NCI-H226 (cell line): ENCODE data around the gene RFC3.
"Not testable (repeated sequence)": the region's sequence is repeated elsewhere in the genome, so short reads cannot be mapped to it uniquely, and the experiment has no call there.

Experiments used
- DNase-seq: peaks from one replicate; pipeline ENCODE4 v3.0.0-alpha.2; 2015

Gene RFC3, protein sequence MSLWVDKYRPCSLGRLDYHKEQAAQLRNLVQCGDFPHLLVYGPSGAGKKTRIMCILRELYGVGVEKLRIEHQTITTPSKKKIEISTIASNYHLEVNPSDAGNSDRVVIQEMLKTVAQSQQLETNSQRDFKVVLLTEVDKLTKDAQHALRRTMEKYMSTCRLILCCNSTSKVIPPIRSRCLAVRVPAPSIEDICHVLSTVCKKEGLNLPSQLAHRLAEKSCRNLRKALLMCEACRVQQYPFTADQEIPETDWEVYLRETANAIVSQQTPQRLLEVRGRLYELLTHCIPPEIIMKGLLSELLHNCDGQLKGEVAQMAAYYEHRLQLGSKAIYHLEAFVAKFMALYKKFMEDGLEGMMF

DNA sequence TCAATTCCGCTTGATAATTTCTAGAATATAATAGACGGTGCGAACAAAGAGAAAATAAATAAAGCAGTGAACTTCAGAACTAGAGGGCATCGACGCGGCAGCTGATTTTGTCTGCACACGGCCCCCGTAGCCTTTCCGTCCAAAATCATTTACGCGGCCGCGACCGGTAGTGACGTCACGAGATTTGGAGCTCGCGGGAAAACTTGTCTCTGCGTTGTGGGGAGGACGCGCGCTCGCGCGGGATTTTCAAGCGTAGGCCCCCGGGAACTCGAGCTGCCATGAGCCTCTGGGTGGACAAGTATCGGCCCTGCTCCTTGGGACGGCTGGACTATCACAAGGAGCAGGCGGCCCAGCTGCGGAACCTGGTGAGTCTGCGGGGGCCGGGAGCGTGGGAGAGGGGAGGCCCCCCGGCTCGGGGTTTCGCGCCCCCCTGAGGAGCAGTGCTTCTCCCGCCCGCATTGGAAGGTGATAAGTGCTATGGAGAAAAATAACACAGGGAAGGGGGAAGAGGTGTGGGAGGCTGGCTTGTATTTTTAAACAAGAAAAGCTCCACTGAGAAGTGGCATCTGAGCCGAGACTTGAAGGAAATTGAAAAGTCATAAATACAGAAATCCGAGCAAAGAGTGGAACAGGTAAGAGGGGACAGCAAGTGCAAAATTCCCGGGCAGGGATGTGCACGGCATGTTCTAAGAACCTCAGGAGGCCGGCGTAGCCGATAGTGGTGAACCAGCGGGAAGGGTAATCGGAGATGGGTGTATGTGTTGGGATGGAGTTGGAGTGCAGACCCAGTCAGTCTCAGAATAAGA is at the start of gene RFC3:
Gene RFC3, plus strand, starts transcription at position 249 of the 806 bp plus-strand sequence. Its CDS starts 30 bp downstream, at position 279.
- peak; percentile 80 for DNase-seq

DNA sequence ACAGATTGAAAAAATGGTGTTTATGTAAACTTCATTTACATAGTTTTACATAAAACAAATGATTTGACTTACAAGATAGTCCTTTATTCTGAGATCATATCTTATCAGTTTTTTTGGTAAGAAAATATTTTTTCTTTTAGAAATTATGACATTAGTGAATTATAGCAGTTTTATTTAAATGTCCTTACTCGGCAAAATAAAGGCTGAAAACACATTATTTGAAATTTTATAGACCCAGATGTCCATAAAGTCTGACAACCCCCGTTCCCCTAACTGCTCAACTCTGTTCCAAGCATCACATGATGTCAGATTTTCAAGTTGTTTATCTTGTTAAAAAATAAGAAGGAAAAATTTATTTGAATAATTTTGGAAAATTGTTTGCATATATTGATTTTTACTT is 46.7 kb upstream of the RFC3 start:
- no peak for DNase-seq

DNA sequence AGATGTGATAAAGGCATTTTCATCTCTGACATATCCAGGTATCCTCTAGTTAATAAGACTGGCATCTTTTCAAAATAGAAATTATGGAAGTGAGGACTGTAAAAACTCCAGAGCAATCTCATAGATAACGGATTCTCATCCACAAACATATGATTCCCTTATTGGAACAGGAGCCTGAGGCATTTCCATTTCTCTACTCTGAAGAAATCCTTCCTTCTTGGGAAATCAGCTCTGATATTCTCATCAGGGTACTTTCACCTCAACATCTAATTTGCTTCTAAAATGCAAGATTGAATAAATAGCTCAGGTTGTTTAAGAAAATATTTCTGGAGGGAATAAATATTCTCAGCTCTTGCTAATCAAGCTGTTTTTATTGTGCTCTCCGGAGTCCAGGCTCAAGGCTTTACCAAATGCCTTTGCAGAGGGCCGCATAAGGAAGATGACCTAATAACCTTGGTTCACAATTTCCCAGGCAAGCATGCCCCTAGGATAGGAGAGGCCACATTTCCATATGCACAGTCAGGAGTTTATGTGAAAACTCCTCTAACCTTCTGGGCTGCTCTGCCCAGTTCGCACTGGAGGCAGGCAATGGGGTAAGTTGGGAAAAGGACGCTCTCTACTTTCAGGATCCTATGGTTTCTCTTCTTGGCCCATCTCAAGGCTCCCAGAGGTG is 44.0 kb upstream of the RFC3 start:
- DNase-seq = no peak

DNA sequence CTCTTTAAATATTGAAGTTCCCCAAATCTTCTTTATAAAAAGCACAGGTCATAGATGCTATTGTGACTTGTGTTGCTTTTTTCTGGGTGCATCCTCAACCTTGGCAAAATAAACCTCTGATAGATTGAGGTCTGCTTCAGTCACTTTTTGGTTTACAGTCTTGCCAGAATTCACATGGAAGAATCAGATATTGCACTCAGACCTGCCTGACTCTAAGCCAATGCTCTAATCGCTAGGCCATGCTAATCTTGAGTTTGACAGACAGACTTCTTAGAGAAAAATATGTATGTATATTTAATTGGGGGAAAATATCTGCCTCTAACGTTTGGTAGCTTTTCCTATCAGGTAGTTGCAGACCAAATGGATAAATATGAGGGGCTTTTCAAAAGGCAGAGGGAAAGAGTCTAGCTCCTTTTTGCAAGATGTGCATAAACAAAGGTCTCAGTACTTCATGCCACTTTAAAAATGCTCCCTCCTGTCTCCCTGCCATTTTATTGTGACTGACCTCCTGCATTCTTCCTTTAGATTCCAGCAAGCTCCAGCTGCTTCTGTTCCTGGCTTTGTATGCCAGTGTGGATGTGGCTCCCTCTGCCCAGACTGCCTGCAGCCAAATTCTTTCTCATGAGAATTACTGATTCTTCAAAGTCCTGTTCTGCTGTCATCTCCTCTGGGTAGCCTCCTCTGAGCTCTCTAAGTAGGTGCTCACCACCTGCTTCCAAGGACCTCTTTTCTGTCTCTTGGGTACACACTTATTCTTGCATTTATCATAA is 42.4 kb upstream of the RFC3 start:
- DNase-seq = no peak

DNA sequence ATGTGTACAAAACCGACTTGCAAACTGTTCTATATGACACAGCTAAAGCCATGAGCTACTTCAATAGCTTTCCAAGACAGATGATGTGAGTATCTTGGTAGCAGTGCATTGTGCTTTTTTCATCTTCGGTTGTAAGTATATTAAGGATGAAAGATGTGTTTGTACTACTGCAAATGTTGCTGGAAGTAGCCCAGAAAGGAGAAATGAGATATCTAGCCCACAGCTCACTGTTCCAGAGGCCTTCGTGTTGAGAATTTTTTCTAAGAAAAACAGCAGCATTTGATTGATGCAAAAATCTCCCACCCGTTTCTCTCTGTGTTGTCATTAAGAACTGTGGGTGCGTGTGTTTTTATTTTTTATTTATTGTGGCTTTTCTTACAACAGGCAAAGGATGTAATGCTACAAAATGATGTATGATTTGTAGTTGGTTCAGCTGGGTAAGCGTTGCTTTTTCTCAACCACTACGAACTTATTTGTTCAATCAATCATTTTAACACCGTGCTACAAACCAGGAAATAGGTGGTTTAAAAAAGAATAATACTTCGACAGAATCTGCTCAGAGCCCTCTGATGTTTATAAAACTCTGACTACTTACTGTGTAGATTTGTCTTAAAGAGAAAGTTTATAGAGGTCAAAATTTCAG is 41.6 kb upstream of the RFC3 start:
- no peak for DNase-seq

DNA sequence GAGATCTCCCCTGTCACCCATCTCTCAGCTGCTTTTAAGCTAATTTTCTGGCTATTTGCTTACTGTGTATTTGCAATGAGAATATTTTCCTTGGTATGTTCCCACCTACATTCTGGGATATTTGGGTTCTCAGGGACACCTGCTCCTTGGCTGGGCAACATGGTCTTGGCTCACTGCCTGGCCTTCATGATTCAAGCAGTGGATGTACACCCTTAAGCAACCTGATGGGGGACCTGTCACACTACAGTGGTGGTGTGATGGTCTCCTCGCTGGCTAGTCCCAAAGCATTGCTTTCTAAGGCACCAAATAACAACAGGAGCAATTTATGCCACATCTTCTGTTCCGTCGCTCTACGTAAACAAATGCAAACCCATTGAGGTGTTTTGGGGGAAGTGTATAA is 35.3 kb upstream of the RFC3 start:
- DNase-seq = no peak

DNA sequence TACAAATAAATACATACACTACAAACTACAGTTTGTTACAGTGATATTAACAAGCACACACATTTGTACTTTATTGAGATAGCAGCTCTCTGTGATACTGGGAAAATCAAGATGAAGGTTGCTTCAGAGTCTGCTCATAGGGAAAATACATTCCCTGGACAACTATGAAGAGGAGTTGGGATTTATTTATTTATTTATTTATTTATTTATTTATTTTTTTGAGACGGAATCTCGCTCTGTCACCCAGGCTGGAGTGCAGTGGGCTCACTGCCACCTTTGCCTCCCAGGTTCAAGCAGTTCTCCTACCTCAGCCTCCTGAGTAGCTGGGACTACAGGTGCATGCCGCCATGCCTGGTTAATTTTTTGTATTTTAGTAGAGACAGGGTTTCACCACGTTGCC is 34.7 kb upstream of the RFC3 start:
- DNase-seq = not testable (repeated sequence)

DNA sequence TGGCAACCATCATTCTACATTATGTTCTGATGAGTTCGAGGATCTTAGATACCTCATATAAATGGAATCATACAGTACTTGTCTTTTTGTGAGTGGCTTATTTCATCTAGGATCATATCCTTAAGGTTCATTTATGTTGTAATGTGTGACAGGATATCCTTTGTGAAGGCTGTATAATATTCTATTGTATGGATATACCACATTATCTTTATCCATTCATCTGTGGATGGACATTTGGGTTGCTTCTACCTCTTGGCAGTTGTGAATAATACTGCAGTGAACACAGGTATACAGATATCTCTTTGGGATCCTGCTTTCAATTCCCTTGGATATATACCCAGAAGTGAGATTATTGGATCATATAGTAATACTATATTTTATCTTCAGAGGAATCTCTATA is 33.2 kb upstream of the RFC3 start:
- DNase-seq = no peak

DNA sequence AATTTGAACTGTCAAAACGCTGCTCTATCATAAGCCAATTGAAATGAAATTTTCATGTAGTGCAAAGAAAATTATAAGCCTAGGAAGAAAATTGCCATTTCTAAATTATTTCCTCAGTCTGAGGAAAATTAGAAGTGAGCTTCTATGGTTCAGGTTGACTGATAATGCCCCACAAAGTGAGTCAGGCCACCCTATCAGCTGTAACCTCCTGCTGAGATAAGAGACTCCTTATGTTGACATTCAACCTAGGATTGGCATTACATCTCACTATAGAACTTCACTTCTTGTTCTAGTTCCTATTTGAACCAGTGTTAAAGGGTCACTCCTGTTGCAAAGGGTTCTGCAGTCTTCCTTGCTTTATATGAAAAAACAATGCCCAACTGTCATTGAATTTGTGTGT is 32.6 kb upstream of the RFC3 start:
- DNase-seq = peak; percentile 11

DNA sequence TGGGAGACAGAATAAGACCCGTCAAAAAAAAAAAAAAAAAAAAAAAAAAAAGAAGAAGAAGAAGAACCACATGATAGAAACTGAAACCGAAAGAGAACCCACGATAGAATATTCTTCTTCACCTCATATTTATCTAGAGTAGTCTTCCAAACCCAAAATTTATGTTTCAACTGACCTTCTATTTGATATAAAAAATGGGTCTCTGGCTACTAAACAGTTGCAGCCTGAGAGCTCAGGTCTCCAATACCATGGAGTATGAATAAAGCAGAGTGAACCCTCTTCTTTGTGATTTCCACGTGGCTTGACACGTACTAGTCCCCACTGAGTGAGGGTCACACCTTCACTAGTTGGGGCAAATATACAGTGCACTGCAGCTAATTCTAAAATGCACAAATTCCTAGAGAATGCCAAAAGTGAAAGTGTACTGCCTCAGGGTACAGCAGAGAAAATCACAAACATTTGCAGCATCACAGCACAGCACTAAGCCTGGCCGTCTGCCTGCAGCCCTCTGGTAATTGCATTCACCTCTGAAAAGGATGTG is 30.8 kb upstream of the RFC3 start:
- no peak for DNase-seq

DNA sequence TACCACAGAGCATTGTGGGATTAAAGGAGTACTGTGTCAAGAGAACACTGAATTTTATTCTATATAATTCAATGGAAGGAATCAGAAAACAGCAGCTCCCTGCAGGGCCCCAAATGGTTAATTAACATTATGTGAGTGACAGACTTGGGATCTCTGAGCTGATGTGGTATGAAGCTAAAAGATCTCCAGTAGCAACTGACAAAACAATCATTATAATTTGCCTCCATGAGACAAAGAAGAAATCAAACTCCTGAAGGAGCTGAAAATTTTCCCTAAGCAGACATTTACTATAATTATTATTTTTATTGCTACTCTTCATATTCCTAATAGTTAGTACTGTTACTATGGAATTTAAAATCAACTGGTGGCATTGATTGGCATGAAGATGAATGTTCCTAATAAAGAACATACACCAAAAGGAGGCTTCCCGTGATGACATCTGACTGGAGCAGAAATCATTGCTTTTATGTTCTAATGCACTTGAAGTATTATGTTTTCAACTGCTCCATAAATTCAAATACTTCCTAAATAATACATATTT is 28.8 kb upstream of the RFC3 start:
- DNase-seq = no peak

DNA sequence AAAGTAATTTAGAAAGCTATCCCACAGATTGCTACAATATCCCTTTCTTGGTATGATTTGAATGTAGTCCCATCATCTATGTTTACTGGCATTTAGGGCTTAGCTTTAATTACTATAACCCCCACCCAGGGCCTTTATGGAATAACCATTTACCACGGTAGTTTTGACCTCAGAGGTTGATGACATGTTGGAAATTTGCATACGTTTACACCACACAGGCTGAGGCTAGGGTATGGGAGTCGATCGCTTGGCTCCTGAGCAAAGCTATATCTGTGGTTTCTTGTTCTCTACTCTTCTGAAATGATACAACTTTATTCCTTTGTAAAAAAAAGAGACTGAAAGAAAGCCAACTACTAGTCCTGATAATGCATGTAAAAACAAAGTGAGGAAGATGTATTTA is 28.2 kb upstream of the RFC3 start:
- no peak for DNase-seq

DNA sequence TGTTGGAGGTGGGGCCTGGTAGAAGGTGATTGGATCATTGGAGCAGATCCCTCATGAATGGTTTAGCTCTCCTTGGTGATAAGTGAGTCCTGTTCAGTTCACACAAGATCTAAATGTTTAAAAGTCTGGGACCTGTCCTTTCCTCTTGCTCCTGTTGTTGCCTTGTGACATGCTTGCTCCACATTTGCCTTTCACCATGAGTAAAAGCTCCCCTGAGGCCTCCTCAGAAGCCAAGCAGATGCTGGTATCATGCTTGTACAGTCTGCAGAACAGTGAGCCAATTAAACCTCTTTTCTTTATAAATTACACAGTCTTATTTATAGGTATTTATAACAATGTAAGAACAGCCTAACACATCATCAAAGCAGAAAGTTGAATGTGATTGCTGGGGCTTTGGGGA is 24.2 kb upstream of the RFC3 start:
- DNase-seq = no peak

DNA sequence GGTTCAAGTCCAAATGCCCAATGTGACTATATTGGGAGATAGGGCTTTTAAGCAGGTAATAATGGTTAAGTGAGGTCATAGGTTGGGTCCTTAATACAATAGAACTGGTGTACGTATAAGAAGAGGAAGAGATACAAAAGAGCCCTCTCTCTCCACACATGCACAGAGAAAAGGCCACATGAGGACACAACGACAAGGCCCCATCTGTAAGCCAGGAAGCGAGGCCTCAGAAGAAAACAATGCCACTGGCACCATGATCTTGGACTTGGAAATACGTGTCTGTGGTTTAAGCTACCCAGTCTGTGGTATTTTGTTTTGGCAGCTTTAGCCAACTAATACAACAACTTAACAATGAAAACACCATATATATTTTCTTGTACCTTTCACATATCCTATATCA is 23.4 kb upstream of the RFC3 start:
- no peak for DNase-seq

DNA sequence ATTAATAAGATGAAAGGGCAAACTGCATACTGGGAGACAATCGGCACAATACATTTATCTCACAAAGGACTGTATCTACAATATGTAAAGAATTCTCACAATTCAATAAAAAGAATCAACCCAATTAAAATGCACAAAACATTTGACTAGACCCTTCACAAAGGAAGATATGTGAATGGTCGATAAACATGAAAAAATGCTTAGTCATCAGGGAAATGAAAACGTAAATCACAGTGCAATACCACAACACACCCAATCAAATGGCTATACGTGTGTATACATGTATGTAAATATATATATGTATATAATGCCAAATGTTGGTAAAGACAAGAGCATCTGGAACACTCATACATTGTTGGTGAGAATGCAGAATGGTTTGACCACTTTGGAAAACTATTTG is 21.9 kb upstream of the RFC3 start:
- DNase-seq = no peak

DNA sequence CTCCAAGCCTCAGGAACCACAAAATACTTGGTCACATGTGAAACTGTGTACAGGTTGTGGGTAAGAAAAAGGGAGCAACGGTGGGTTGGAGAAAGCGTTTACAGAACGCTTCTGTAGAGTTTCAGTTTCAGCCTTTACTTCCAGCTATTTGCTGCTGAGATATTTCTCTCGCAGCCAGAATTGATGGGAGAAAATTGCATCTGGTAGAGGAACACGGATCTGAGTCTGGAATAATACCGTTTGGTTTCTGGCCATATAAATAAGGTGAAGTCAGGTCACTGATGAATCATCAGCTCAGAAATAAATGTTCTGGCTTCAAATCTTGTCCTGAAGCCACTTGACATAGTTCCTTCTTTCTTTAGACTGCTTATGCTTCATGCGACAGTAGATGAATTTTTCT is 20.3 kb upstream of the RFC3 start:
- no peak for DNase-seq

DNA sequence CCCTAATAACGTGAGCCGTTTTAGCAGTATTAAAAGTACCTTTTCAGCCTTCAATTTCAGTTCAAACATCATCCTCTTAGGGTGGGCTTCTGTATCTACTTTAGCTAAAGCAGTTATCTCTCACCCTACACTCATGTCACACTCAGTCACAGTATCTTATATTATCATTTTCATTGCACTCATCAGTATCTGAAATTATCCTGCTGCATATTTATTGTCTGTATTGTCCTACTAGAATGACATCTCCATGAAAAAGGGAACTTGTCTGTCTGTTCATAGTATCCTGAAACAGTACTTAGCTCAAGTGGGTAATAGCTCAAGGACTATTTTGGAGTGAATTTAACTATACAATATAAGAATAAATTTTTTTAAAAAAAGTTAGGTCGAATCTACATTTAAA is 19.9 kb upstream of the RFC3 start:
- no peak for DNase-seq

DNA sequence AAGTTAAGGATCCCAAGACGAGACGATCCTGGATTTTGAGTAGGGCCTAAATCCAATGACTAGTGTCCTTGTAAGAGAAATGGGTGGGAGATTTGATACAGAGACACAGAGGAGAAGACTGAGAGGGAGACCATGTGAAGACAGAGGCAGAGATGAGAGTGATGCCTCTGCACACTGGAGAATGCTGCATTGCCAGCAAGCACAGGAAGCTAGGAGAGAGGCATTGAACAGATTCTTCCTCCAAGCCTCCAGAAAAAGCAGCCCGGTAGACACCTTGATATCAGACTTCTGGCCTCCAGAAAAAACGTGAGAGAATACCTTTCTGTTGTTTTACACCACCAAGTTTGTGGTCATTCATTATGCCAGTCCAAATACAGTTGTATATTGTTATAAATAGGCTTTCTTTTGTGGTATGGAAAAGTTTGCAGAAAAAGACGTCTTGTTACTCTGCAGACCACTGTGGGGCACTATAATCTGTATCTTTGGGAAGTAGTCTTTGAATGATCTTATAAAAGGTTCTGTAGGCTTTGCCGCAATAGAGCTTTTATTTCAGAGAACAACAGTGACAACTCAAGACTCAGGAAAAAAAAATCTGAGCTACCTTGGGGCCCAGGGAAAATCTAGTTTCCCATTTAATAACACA is 17.9 kb upstream of the RFC3 start:
- DNase-seq = no peak

DNA sequence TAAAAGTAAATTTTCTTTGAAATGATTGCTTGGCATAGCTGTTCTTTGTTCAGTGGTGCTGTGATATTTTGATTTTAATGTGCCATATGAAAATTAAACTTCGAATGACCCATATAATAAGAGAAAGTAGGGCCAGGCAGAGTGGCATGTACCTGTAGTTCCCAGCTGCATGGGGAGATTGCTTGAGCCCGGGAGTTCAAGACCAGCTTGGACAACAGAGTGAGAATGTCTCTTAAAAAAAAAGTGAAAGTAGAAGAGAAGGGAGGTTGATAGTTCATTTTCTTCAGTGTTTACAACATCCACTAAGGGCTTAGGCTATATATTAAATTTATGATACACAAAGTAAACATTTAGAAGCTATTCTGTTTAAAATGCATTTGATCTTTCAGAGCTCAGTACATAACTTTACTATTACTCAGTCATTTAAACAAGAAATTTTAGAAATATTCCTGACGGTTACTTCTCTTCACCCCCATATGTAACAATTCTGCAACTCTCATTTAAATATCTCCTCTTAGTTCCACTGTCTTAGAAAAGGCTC is 17.2 kb upstream of the RFC3 start:
- no peak for DNase-seq

DNA sequence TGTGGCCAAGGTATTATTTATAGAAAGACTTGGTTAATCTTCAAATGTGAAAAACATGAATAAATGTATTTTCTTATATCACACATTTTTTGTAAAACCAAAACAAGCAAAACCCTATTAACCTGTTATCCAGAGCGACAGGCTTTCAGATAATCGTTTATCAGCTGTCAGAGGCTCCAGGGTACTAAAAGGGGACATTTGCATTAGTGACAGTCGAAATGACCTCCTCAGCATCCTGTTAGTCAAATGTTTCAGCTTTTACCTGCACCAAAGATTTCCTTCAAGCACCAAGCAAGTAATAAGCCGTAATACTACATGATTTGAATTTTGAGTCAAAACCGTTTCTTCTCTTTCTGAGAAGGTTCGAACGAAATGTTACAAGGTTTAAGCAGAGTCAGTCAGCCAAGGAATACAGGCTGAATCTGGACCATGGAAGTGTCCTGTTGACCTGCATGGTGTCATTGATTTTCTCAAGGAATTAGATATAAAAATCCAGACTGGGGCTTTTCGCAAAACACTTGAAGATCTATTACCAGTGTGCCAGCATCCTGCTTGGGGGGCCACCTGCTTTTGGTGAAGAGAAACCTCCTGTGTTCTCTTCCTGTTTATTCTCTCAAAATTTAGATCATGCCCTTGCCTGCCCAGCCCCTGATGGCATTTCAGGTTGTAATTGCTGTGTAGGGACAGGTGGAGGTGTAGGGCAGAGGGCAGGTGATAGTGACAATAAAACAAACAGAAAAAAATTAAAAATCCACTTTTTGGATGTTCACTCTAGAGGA is 11.3 kb upstream of the RFC3 start:
- no peak for DNase-seq
